ENCODE data around the gene OR4K17.
"Not testable (repeated sequence)": the region's sequence is repeated elsewhere in the genome, so short reads cannot be mapped to it uniquely, and the experiment has no call there.

OR4K17 gene, protein sequence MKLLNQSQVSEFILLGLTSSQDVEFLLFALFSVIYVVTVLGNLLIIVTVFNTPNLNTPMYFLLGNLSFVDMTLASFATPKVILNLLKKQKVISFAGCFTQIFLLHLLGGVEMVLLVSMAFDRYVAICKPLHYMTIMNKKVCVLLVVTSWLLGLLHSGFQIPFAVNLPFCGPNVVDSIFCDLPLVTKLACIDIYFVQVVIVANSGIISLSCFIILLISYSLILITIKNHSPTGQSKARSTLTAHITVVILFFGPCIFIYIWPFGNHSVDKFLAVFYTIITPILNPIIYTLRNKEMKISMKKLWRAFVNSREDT

DNA sequence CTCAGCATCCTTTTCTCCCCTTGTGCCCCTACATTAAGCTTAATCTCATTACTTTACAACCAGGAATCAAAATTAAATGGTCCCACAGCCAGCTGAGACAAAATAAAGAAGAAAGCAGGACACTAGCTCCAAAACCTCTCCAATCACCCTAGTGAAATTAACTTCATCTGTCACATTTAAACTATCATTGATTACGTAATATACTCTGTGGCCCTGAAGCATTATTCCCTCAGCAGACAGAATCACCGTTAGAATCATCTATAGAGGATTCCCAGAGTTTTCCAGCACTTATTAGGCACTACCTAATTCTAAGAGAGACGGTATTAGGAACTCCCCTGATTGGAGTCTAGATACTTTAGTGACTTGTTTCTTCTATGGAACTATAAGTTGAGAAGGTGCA lies at the start of gene OR4K17:
OR4K17 (plus strand) TSS at position 302 of the 400 bp plus-strand sequence. CDS start 6,761 bp downstream, outside the sequence.
- DNase-seq: no peak

DNA sequence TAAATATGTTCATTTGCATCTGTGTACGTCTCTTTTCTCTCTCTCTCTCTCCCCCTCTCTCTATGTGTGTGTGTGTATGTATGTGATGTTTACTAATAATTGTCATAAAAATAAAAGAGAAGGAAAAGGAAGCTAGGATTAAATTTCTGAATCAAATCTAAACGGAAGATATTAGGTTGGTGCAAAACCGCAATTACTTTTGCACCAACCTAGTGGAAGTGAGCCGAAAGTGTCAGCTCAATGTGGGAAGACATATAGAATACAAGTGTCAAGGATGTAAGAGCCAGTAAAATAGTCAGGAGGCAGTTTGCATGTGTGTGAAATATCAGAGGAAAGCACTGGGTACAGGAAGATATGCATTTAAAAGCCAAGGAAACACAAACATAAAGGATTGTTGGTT lies 18.5 kb upstream of the OR4K17 start:
- no peak for DNase-seq

DNA sequence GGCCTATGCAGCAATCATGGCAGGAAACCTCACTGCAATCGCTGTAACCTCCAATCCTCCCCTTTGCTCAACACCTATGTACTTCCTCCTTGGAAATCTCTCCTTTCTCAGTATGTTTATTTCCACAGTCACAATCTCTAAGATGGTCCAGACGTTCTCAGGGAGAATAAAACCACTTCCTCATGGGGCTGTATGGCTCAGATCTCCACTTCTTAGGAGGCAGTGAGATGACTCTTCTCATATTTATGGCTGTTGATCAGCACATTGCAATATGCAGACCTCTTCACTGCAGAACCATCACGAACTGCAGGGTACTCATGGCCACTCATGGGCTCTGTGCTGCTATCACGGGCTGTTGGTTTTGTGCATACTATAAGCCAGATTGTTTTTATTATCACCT lies 17.1 kb upstream of the OR4K17 start:
- no peak for DNase-seq

DNA sequence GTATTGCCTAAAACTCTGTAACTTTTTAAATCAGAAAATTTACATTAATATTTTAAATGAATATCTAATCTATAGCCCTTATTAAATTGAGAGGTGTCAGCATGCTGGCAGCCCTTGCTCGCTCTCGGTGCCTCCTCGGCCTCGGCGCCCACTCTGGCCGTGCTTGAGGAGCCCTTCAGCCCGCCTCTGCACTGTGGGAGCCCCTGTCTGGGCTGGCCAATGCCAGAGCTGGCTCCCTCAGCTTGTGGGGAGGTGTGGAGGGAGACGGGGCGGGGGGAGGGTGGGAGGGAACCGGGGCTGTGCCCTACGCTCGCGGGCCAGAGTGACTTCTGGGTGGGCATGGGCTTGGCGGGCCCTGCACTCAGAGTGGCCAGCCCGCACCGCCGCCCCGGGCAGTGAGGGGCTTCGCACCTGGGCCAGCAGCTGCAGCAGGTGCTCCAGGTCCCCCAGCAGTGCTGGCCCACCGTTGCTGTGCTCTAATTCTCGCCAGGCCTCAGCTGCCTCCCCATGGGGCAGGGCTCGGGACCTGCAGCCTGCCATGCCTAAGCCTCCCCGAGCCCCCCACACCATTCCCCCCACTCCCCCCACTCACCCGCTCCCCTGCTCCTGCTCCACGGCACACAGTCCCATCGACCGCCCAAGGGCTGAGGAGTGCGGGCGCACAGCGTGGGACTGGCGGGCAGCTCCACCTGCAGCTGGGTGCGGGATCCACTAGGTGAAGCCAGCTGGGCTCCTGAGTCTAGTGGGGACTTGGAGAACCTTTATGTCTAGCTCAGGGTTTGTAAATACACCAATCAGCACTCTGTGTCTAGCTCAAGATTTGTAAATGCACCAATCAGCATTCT lies 11.4 kb upstream of the OR4K17 start:
- not testable (repeated sequence) for DNase-seq

DNA sequence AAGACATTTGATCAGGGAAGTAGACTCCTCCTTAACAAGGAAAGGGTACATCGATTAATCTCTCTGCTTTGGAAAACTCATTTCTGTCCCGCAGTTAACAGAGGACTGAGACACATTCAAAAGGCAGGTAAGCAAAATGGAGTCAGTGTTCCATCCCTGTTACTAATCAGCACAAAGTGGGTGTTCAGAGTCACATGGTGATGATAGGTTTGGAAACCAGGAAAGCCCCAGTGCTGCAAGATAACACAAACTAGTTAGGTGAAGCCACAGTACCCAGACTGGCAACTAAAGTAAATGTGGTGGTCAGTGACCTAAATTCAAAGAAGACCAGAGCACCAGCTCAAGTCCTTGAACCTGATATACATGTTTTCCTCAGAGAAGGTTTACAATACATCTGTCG lies 1.8 kb downstream of the OR4K17 start:
- no peak for DNase-seq

DNA sequence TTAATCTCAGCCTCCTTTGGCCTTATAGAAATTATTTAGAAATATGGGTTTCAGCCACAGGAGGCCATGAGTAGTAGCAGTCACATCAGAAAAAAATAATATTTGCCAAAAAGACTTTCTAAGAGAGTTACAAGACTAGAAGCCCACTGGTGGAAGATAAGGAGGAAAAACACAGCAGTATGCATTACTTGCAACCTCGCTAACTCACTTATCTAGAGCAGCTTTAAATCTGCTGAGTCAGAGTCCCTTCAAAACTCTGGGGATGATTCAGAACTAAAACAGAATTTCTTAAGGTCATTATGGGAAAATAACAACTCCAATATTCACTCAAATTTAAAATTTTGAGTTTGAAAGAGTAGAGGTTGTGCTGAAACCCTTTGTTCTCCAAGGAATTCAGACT lies 6.2 kb downstream of the OR4K17 start:
- DNase-seq: no peak

DNA sequence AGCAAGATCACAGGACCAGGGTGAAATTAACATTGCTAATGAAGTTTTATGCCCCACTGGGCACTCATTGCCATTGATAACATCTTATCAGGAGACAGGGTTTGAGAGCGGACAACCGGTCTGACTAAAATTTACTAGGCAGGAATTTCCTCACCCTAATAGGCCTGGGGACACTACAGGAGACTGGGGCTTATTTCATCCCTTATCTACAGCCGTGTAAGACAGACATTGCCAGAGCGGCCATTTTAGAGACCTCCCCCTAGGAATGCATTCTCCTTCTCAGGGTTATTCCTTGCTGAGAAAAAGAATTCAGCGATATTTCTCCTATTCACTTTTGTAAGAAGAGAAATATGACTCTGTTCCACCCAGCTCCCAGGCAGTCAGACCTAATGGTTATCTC lies 8.3 kb downstream of the OR4K17 start:
- no peak for DNase-seq

DNA sequence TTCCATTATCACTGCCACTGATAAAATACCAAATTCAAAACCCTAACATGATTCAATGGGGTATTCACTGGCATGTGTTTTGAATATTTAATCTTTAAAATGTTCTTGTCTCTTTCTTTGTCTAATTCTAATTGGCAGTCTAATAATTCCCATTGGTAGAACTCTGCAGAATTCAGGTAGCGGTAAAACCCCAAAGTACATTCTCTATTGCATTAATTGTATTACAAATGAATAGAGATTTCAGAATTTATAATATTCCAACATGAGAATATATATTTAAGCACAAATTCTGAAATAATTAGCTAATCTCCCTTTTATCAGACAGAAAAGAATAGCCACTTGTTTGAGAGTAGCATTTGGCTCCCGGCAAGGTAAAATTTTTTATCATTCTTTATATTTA lies 28.0 kb downstream of the OR4K17 start, which contains the start of gene OR4N5:
OR4N5 (plus strand) TSS at position 301 of the 400 bp plus-strand sequence. CDS start 4,916 bp downstream, outside the sequence.
- no peak for DNase-seq

DNA sequence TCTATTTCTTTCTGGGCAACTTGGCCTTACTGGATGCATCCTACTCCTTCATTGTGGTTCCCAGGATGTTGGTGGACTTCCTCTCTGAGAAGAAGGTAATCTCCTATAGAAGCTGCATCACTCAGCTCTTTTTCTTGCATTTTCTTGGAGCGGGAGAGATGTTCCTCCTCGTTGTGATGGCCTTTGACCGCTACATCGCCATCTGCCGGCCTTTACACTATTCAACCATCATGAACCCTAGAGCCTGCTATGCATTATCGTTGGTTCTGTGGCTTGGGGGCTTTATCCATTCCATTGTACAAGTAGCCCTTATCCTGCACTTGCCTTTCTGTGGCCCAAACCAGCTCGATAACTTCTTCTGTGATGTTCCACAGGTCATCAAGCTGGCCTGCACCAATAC lies 33.4 kb downstream of the OR4K17 start:
- no peak for DNase-seq

DNA sequence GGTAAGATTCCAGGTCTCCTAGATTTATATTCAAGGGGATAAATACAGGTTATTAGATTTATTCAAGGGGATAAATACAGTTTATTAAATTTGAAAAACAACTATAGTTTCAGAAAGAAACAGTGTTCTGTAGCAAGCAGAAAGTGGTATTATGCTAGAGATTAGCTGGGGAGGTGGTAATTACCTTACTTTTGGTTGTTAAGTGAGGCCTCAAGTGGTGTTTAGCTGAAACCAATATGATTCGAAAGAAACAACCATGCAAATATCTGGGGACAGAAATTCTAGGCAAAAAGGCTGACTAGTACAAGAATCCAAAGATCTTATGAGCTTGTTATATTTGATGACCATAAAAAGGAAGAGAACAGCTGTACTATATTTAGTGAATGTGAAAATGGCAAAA lies 34.3 kb downstream of the OR4K17 start:
- DNase-seq: peak; percentile 43

DNA sequence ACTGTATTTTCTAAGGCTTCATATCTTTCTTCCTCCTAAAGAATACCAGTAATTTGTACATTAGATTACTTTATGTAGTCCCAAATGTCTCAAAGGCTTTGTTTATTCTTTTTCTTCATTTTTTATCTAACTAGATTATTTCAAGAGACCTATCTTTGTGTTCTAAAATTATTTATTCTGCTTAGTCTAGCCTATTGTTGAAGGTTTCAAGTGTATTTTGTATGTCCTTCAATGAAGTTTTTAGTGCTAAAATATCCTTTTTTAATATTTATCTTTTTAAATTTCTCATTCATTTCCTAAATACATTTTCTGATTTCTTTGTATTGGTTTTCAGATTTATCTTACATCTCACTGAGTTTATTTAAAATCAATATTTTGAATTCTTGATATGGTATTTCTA lies 53.9 kb downstream of the OR4K17 start:
- no peak for DNase-seq

DNA sequence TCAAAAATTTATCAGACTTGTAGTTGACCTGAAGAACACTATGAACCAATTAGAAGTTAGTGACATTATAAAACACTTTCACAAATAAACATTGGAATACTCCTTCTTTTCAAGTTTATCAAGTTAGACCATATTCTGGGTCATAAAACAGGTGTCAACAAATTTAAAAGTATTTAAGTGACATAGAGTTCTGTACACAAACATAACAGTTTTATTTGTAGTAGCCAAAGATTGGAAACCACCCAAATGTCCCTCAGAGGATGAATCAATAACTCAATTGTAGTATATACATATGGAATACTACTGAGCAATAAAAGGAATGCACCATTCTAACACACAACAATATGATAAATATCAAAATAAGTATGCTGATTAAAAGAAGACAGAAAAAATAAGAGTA lies 56.6 kb downstream of the OR4K17 start:
- no peak for DNase-seq

DNA sequence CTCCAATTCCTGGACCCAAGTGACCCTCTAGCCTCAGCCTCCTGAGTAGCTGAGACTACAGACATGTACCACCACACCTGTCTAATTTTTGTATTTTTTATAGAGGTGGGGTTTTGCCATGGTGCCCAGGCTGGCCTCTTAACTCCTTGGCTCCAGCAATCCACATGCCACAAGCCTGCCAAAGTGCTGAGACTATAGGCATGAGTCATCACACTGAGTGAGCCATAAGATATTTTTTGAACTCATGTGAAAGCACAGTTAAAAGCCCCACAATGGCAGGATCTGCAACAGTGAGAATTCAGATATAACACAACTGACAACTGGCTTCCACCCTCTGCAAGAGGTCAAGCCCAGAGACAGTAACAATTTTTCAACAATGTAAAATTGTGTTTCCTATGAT lies 59.3 kb downstream of the OR4K17 start:
- not testable (repeated sequence) for DNase-seq
